HEK293T (cell line): ENCODE data around the gene NRXN2.

Source experiments
- CTCF ChIA-PET: fragments of 350-600 bp; formaldehyde crosslinking; extraction: SDS; loops from one replicate; lab custom pipeline; 2021; ENCODE audit warnings: antibody characterized with exemption, inconsistent platforms; lab: Yijun Ruan, JAX
- POLR2A ChIA-PET: fragments of 350-600 bp; formaldehyde crosslinking; extraction: SDS; loops from one replicate; lab custom pipeline; 2020; ENCODE audit warnings: antibody characterized with exemption, inconsistent platforms; lab: Yijun Ruan, JAX
- DNase-seq: peaks from one replicate; pipeline ENCODE4 v3.0.0; 2012; ENCODE audit warnings: mixed read lengths; ENCODE audit errors: extremely low spot score
- ARNT ChIP-seq: fragments of 450-650 bp; IDR thresholded peaks from 2 replicates; pipeline ENCODE4 v1.6.1; 2017; ENCODE audit warnings: mild to moderate bottlenecking
- BHLHE40 ChIP-seq: fragments of 450-650 bp; IDR thresholded peaks from 2 replicates; pipeline ENCODE4 v1.6.1; 2016; ENCODE audit warnings: mild to moderate bottlenecking, moderate library complexity, borderline replicate concordance
- CTBP1 ChIP-seq: fragments of 450-650 bp; IDR thresholded peaks from 2 replicates; pipeline ENCODE4 v1.6.1; 2016; ENCODE audit warnings: borderline replicate concordance
- ELF4 ChIP-seq: fragments of 450-650 bp; IDR thresholded peaks from 2 replicates; pipeline ENCODE4 v1.6.1; 2017; ENCODE audit warnings: antibody characterized with exemption
- FOXA1 ChIP-seq: fragments of 450-650 bp; IDR thresholded peaks from 2 replicates; pipeline ENCODE4 v1.6.1; 2016; ENCODE audit warnings: mild to moderate bottlenecking
- FOXK2 ChIP-seq: fragments of 450-650 bp; IDR thresholded peaks from 2 replicates; pipeline ENCODE4 v1.6.1; 2016; ENCODE audit warnings: mild to moderate bottlenecking
- FOXM1 ChIP-seq: fragments of 450-650 bp; IDR thresholded peaks from 2 replicates; pipeline ENCODE4 v1.6.1; 2017; ENCODE audit warnings: mild to moderate bottlenecking, borderline replicate concordance
- HDGF ChIP-seq: fragments of 450-650 bp; IDR thresholded peaks from 2 replicates; pipeline ENCODE4 v1.6.1; 2017; ENCODE audit warnings: antibody characterized with exemption, borderline replicate concordance
- L3MBTL2 ChIP-seq: fragments of 450-650 bp; conservative IDR thresholded peaks from 2 replicates; pipeline ENCODE4 v1.6.1; 2016; ENCODE audit warnings: mild to moderate bottlenecking
- LEF1 ChIP-seq: fragments of 450-650 bp; IDR thresholded peaks from 2 replicates; pipeline ENCODE4 v1.6.1; 2017; ENCODE audit warnings: mild to moderate bottlenecking, borderline replicate concordance
- NFRKB ChIP-seq: fragments of 450-650 bp; IDR thresholded peaks from 2 replicates; pipeline ENCODE4 v1.6.1; 2016; ENCODE audit warnings: mild to moderate bottlenecking, moderate library complexity
- PKNOX1 ChIP-seq: fragments of 450-650 bp; IDR thresholded peaks from 2 replicates; pipeline ENCODE4 v1.6.1; 2016
- SP1 ChIP-seq: fragments of 450-650 bp; IDR thresholded peaks from 2 replicates; pipeline ENCODE4 v1.6.1; 2017
- SUZ12 ChIP-seq: fragments of 450-650 bp; IDR thresholded peaks from 2 replicates; pipeline ENCODE4 v1.6.1; 2016; ENCODE audit warnings: mild to moderate bottlenecking
- TARDBP ChIP-seq: fragments of 450-650 bp; IDR thresholded peaks from 2 replicates; pipeline ENCODE4 v1.6.1; 2016
- ZNF384 ChIP-seq: fragments of 450-650 bp; IDR thresholded peaks from 2 replicates; pipeline ENCODE4 v1.6.1; 2016

The NRXN2 gene

GRCh38 chr11:64734811-64735724 is 12.1 kb upstream of the NRXN2 start:
- CTCF ChIA-PET, result interaction anchor here (1.0 kb wide), 1 partner anchor 46 kb away, joined by 3 read pairs; no protein-coding TSS in a partner anchor
- DNase-seq, result no peak
- POLR2A ChIA-PET, result no interaction called here
- TF ChIP-seq ELF4, result no peak
- no peak for TF ChIP-seq FOXK2
- TF ChIP-seq SUZ12, result no peak
- no peak for TF ChIP-seq LEF1
- TF ChIP-seq FOXA1, result no peak
- TF ChIP-seq ARNT, result no peak
- no peak for TF ChIP-seq ZNF384
- TF ChIP-seq NFRKB, result no peak
- TF ChIP-seq SP1, result no peak
- TF ChIP-seq CTBP1, result no peak
- TF ChIP-seq L3MBTL2, result no peak
- TF ChIP-seq FOXM1, result no peak
- TF ChIP-seq PKNOX1, result no peak
- no peak for TF ChIP-seq TARDBP
- no peak for TF ChIP-seq BHLHE40

GRCh38 chr11:64731601-64732000 is 8.6 kb upstream of the NRXN2 start:
- TF ChIP-seq FOXM1, result no peak
- TF ChIP-seq HDGF, result no peak
- no peak for TF ChIP-seq PKNOX1
- TF ChIP-seq FOXK2, result no peak
- no peak for TF ChIP-seq ZNF384
- no peak for TF ChIP-seq CTBP1
- TF ChIP-seq BHLHE40, result no peak
- TF ChIP-seq L3MBTL2, result no peak
- TF ChIP-seq LEF1, result no peak
- no peak for TF ChIP-seq TARDBP
- no peak for TF ChIP-seq NFRKB
- no peak for TF ChIP-seq SP1
- TF ChIP-seq SUZ12, result no peak
- TF ChIP-seq FOXA1, result no peak
- TF ChIP-seq ARNT, result no peak
- DNase-seq, result no peak
- CTCF ChIA-PET, result no interaction called here
- POLR2A ChIA-PET, result no interaction called here

GRCh38 chr11:64729851-64730382 is 6.9 kb upstream of the NRXN2 start:
- TF ChIP-seq BHLHE40, result no peak
- TF ChIP-seq HDGF, result no peak
- TF ChIP-seq ARNT, result no peak
- no peak for TF ChIP-seq CTBP1
- TF ChIP-seq TARDBP, result no peak
- TF ChIP-seq FOXA1, result no peak
- TF ChIP-seq SUZ12, result no peak
- no peak for TF ChIP-seq ELF4
- TF ChIP-seq NFRKB, result no peak
- TF ChIP-seq SP1, result no peak
- no peak for TF ChIP-seq ZNF384
- no peak for TF ChIP-seq FOXK2
- TF ChIP-seq FOXM1, result no peak
- no peak for TF ChIP-seq PKNOX1
- no peak for TF ChIP-seq L3MBTL2
- TF ChIP-seq LEF1, result no peak
- DNase-seq, result peak; percentile 85
- ChIA-PET POLR2A (no interaction called here), CTCF (no interaction called here)

- TF ChIP-seq ELF4 (no peak), FOXK2 (no peak), NFRKB (no peak)
- ChIA-PET POLR2A (no interaction called here), CTCF (no interaction called here)
- DNase-seq, result no peak
These were observed 5.9 kb upstream of the NRXN2 start for GRCh38 chr11:64728757-64729365.

- no peak for DNase-seq
- no peak for TF ChIP-seq PKNOX1
- TF ChIP-seq FOXA1, result no peak
- no peak for TF ChIP-seq HDGF
- TF ChIP-seq ARNT, result no peak
- no peak for TF ChIP-seq ELF4
- TF ChIP-seq FOXM1, result no peak
- TF ChIP-seq ZNF384, result no peak; the same call in 1 of the 2 replicates
- no peak for TF ChIP-seq L3MBTL2
- TF ChIP-seq BHLHE40, result no peak
- no peak for TF ChIP-seq FOXK2
- TF ChIP-seq LEF1, result no peak
- no peak for TF ChIP-seq NFRKB
- no peak for TF ChIP-seq CTBP1
- TF ChIP-seq SP1, result no peak
- TF ChIP-seq SUZ12, result no peak
- no peak for TF ChIP-seq TARDBP
- POLR2A ChIA-PET, result no interaction called here
- CTCF ChIA-PET, result interaction anchor here (0.9 kb wide), 1 partner anchor 38 kb away, joined by 5 read pairs; no protein-coding TSS in a partner anchor
These were observed 4.0 kb upstream of the NRXN2 start for GRCh38 chr11:64726867-64727530.
